Hepatic stellate cell (primary cell): ENCODE results near the gene EBLN1.
"Not testable (repeated sequence)": the region's sequence is repeated elsewhere in the genome, so short reads cannot be mapped to it uniquely, and the experiment has no call there.

Experiments
- DNase-seq: peaks from one replicate; pipeline ENCODE4 v3.0.0; 2011; ENCODE audit warnings: low spot score

Gene EBLN1

GRCh38 chr10:22228167-22228938 lies 10.5 kb upstream of the EBLN1 start:
- DNase-seq, result no peak

DNA sequence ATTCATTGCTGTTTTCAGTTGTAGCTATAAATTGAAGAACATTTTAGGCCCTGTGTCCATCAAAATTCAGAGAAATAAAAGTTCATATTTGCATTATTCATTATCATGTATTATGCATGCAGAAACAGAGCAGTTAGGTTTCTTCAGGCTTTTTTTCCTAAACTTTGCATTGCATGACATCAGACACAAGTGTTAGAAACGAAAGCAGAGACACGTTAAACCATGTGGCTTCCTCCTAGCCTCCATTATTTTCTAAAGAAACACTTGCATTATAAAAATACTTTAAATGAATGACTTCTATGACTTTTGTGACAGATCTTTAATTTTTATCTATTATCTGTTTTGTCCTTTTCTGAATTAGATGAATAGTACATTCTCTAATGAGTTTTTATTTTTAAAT lies 8.8 kb upstream of the EBLN1 start:
- no peak for DNase-seq

- no peak for DNase-seq
Observed at GRCh38 chr10:22222236-22223190, 4.7 kb upstream of the EBLN1 start.

- no peak for DNase-seq
Observed at GRCh38 chr10:22219308-22219707, 1.5 kb upstream of the EBLN1 start.

GRCh38 chr10:22218448-22218847 lies 633 bp upstream of the EBLN1 start:
- DNase-seq, result no peak

GRCh38 chr10:22217084-22217483 lies 731 bp downstream of the EBLN1 start:
- not testable (repeated sequence) for DNase-seq

GRCh38 chr10:22210267-22210666 lies 7.5 kb downstream of the EBLN1 start:
- DNase-seq, result no peak

DNA sequence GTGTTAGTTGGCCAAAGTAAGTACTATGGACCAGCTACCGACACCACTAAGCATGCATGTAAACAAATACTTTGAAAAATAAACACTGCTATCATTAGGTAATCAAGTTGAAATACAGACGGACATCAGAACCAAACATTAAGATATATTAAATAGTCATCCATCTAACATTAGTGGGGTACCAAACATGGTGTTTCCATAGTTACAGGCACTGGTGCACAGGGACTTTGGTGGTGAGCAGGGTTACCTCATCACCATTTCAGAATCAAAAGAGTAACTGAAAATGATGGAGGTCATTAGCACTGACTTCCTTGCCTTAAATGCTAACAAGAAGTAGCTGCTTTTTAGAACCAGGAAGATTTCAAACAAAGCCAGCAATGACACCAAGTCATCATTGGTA lies 23.9 kb downstream of the EBLN1 start:
- no peak for DNase-seq

DNA sequence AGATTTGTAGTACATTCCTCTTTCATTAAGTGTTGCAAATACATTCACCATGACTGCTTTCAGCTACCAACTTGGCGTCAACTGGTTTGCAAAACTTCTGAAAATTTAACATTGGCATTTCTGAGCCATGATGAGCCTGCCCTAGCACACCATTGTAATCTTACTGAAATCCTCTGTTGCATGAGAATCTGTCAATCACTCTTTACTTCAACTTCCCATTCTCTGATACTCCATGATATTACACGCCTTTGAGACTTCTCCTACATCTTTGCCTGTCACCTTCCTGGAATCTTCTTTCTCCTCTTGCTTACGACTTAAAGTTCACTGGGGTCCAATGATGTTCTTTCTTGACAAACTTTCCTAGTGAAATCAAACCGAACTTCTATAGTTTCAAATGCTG lies 32.2 kb downstream of the EBLN1 start:
- DNase-seq, result no peak

GRCh38 chr10:22183771-22184461 lies 33.9 kb downstream of the EBLN1 start:
- DNase-seq, result no peak

- DNase-seq, result no peak
Observed at GRCh38 chr10:22180724-22181123, 37.1 kb downstream of the EBLN1 start.

DNA sequence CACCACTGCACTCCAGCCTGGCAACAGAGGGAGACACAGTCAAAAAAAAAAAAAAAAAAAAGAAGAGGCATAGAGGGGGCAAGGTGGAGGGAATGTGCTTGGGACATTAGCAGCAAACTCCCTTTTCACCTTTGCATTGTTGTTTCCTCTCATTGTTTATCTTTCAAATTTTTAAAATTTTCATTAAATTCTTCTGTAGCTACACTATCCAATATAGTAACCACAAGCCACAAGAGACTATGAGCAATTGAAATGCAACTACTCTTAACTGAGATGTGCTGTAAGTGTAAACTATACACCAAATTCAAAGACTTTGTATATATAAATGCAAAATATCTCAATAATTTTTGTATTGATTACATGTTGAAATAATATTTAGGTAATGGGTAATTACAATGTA lies 43.4 kb downstream of the EBLN1 start:
- DNase-seq, result no peak

GRCh38 chr10:22171131-22171530 lies 46.7 kb downstream of the EBLN1 start:
- no peak for DNase-seq

GRCh38 chr10:22170582-22170981 lies 47.2 kb downstream of the EBLN1 start:
- DNase-seq, result no peak

- no peak for DNase-seq
Observed at GRCh38 chr10:22159979-22160378, 57.8 kb downstream of the EBLN1 start.

- no peak for DNase-seq
Observed at GRCh38 chr10:22159180-22159579, 58.6 kb downstream of the EBLN1 start.
